GM21447 (cell line): ENCODE measurements around the gene LAMA2.

Experiments
- ATAC-seq: cut with Tn5 transposase; IDR thresholded peaks from one replicate; pipeline ENCODE4 v1.9.1; 2021; ENCODE audit not compliant: unreplicated experiment

The LAMA2 gene

DNA sequence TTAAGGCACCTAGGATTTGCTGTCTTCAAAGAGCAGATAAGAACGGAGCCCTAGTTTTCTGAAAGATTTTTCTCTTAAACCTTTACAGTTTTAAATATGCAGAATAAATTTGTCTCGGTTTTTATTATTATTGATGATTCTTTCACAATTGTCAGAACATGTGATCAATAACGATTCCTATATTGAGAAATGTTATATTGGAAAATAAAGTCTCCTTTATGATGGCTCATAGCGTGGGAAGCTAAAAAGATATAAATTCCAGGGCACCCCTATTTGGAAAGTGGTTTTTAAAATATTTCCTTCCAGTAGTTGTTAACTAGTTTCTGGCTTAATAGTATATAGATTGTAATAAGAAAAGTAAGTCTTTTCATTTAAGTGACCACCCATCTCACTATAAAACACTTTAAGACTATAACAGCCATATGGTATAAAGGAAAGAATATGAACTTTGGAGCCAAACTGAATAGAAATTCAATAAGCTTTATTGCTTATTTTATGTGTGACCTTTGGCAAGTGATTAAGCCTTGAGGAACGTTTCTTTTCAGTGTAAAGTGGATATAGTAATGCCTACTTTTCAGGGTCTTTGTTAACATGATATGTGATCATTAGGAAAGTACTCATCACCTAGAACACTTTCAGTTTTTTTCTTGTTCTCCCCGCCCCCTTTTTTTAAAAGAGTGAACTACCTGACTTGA is 369.6 kb downstream of the LAMA2 start:
- ATAC-seq = no peak

DNA sequence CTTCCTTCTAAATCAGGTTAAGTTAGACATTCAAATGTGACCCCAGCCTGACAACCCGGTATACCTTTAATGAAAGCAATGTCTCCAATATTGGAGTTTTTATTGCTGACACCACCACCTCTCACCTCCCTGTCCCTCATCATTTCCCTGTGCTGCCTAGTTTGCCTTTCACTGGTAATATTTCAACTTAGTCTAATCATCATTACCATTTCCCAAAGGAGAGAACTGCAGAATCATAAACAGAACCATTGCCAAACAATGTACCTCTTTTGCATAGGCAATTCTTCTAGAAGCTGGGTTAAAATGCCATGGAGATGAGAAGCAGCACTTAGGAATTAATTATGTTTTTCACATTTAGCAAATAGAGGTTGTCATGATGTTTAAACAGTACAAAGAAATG is 370.3 kb downstream of the LAMA2 start:
- no peak for ATAC-seq

DNA sequence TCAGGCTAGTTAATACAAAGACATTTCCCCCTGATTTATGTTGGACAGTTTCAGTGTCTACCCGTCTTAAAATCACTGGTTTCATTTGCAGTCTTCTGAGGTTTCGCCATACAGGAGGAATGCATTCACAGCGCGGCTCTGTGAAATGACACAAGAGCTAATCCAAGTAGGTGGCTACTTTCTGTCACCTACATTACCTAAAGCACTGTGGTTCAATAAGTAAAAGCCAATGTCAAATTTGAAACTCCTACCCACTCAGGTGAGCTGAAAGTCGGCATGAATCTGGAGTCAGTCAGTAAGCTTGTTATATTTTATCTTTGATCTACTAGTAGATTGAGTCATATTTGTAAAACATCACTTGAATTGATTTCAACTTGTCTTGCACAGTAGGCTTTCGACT is 370.8 kb downstream of the LAMA2 start:
- no peak for ATAC-seq

DNA sequence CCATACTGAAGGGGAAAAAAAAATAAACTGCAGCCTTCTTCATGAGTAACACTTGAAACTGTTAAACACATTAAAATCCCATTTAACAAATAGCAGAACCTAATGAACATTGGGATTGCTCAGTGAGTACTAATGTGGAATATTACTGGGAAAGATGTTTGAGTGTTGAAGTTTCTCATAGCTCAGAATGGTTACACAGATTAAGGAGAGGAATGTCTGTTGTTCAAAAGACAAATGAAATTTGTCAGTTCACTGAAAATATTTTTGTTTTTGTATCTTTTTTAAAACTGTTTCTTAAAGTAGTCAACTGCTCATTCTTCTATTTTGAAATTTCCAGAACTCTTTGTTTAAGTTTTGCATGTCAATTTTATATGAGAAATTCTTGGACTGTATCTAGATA is 374.3 kb downstream of the LAMA2 start:
- ATAC-seq = no peak

DNA sequence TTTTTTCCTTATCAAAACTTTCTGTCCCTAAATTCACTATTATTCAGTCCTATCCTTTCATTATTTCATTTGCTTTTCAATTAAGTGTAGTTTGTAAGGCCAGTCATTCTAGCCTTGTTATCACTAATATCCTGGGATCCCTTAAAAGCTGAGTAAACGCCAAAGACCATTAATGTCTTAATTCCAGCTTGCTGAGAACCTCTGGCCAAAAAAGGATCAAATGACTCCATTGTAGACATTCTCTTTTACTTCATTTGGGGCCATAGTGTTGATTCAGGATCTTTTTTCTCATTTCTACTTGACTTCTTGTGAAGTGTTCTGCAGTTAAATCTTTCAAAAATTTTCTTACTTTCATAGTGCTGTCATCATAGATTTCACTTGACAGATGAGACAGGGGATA is 379.7 kb downstream of the LAMA2 start:
- ATAC-seq = no peak

DNA sequence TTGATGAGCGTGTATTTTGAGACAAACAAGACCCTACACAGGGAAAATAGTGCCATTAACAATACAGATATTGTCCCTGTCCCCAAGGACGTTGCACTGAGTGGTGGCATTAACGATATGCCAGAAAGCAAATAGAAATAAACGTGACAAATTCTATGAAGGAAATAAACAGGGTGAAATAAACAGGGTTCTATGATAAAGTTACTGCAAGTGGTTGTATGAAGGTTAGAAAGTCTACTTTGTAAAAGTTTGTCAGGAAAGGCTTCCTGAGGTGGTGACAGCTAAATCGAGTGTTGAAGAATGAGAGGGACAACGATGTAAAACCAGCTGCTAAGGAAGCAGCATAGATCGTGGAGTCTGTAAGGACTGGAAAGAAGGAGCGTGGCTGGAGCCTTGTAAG is 380.2 kb downstream of the LAMA2 start:
- no peak for ATAC-seq

DNA sequence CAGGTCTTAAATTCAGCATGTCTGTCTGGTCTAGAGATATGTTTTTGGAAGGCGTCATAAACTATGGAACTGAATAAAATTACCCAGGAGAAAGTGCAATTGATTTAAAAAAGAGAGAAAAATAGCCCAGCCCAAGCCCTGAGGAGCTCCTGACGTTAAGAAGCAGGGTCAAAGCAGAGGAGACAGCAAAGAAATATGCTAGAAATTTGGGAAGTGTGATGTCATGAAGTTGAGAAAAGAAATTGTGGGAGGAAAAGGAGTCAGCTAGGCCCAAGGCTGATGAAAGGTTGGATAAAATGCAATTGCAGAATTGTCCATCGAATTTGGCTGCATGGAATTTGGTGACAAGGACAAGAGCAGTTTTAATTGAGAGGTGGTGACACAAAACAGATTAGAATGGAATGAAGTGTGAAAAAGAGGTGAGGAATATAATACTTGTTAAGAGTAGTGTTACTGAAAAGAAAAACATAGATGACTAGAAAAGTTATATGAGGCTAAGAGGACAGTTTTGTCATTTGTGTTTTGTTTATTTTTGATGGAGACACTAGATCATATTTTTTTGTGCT is 381.6 kb downstream of the LAMA2 start:
- no peak for ATAC-seq

DNA sequence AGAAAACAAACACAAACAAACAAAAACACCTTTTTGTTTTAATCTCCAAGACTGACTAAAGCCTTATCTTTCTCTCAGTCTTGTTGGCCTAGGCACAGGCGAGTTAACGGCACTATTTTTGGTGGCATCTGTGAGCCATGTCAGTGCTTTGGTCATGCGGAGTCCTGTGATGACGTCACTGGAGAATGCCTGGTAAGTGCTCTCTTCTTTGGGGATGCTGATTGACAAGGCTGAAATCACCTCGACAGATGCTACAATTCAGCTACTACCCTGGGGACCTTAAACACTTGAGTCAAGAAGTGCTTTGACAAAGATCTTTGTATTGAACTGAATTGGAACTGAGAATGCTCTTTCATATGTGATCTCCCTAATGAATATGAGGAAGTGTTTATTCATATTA is 384.1 kb downstream of the LAMA2 start:
- no peak for ATAC-seq

DNA sequence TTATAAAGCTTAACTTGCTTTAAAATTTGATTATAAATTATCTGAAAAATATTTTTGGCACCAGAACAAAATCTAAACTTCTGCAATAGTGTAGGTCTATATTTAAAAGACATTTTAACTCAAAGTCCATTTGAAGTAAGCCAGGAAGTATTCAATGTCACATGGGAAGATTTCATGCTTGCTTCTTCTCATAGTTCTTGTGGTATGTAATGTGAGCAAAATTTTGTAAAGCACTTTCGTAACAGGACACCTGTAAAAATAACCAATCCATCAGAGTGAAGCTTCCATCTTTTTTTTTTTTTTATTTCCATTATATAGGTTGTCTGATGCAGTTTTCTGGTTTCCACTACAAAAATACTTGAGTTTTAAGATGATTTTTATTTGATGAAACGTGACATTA is 386.1 kb downstream of the LAMA2 start:
- ATAC-seq = no peak

DNA sequence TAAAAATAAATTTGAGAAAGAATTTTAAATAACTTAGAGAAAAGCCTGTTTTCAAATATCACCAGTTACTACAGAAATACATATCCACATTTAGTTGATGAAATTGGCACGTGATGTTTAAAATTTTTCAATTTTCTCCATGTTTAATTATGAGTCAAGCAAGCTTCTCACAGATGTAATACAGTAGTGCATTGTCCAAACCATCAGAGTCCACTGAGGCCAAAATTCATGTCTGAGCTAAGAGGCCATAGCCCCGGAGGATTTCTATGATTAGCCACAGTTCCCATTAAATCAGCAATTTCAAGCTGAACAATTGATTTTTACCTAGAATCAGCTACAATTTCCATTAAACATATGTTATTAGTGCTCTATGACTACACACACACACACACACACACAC is 387.0 kb downstream of the LAMA2 start:
- no peak for ATAC-seq

DNA sequence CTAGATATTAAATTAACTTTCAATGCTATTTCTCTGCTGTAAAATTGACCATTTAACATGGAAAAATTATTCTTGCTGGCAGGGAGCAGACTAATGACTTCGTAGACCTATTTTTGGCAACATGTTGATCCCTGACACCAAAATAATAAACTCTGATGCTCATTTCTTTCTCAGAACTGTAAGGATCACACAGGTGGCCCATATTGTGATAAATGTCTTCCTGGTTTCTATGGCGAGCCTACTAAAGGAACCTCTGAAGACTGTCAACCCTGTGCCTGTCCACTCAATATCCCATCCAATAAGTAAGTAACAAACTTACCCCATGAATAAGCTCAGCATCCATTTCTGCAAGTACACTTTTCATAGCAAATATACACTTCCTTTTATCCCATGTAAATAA is 387.5 kb downstream of the LAMA2 start:
- no peak for ATAC-seq

DNA sequence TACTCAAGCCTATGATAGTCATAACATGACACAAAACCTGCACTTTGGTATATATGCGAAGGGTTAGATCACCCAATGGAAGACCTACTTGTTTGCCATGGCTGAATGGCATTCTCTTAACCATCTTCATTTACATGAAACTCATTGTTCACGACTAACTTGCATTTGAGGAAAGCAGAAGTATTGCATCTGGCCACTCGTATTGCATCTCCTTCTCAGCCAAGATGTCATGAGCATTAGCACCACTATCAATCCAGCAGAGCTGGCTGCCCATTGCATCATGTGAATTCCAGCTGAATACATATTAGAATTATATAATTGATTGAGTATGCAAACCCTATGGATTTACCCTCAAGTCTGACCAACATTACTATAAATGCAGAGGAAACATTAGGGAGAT is 390.2 kb downstream of the LAMA2 start:
- ATAC-seq = no peak

DNA sequence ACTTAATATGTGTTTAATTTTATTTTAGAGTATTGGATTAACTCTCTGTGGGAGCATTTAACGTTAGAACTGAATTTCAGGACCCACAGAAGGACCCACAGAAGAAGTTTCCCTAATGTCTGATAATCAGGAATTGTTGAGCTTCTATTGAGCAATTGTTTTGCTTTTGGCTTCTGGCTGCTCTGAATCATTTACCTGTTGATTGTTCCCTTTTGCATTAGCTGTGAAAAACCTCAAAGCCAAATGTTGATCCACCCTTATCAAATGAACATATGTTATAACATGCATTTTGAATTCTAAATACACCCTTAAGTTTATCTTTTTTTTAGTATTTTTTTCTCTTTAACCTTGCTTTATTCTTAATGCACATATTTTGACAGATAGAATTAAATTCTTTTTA is 393.5 kb downstream of the LAMA2 start:
- ATAC-seq = no peak

DNA sequence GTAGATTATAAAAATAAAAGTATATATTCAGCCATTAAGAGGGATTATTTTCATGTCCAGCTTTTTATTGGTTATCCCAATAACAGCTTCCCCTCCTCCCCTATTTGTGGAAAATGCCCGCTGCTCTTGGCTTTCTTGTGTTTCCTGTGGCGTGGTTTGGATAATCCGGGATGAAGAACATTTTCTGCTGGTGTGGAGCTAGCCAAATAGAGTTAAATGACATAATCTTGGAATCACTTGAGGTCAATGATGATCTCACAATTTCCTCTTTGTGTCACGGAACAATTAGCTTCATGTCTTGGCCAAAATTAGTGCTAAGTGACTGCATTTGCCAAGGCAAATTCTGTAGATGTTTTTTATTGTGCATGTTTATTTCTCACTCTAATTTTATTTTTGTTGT is 394.0 kb downstream of the LAMA2 start:
- ATAC-seq = no peak

DNA sequence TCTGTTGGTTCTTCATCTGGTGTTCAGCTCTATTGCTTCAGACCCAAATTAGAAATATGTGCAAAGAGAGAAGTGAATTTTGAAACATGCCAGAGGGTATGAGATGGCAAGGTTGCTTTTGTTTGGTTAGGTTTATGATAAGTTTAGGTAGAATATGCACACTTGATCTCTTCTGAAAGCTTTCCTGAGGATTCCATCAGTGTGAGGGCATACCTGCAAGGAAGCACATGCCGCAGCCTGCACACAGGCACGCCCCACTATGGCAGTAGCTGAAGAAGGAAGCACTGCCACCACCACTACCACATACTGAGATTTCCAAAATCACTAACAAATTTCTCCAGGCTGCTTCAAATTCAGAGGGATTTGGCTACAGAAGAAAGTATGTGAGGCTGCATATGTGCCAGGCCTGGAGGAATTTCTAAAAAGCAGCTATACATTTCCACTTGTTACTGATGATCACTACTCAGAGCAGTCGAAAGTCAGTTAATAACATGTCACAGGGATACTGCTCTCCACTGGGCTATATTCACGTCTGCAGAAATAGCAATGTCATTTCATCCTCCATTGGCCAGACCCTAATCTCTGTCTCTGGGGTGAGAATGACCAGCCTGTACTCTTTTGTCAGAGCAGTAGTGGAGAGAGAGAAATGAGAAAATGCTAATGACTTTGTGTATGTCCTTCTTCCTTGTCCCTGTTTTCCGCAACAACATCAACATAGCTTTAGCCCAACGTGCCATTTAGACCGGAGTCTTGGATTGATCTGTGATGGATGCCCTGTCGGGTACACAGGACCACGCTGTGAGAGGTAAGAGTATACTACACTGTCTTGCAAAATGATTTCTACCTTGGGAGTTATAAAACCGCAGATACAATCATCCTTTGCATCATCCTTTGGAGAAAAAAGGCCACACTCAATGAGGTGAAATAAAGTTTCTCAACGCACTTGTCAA is 396.7 kb downstream of the LAMA2 start:
- no peak for ATAC-seq

DNA sequence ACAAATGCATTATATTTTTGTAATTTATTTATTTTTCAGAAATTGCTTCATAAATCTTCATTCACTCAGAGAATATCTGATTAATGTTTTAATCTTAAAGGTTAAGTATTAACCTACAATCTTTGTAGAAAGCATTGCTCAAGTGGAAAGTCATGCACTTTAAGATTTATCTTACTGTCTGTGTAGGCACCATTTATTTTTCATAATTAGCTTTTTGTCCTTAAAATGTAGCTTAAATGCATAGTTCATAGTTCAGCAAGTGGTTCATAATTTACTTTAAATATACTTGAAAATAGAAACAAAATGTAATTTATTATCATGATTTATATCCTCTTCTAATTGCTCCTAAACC is 397.3 kb downstream of the LAMA2 start:
- ATAC-seq = no peak

DNA sequence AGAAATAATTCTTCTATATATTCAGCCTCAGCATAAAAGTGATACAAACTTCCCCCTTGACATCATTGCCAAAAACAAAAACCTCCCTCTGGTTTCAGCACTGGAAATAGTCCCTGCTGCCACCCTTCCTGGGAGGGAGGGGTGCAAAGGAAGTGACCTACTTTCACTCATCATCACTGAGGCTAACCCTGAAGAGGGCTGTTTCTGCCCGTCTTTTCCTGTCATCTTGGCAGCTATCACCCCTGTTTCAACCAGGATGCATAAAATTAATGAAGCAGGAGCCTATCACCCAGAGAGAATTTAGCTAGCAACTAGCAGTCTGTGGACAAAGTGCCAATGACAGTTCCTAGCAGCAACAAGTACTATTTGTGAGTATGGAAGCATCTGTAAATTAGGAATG is 397.8 kb downstream of the LAMA2 start:
- ATAC-seq = no peak

DNA sequence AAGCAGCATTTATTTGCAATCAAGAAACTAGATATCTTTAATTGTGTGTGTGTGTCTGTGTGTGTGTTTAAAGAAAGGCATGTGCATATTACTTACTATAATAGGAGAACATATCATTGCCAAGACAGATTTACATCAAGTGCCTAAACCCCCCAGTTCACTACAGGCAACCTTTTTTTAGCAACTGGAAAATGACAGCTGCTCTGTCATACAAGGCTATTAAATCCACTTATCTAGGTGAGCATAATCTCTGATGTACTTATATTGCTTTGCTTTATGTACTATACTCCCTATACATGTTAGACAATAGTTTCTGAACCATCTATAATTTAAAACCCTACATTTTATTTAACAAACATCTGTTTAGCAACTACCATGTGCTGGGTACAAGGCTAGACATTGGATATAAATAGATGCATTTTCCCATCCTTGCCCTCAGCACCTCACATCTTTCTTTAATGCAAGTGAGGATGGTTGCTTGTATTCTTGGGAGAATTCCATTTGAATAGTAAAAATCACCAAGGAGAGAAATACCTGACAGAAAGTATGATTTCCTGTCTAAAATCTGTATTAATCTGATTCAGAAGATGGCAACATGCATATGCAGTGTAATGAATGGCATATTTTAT is 398.3 kb downstream of the LAMA2 start:
- ATAC-seq = no peak

DNA sequence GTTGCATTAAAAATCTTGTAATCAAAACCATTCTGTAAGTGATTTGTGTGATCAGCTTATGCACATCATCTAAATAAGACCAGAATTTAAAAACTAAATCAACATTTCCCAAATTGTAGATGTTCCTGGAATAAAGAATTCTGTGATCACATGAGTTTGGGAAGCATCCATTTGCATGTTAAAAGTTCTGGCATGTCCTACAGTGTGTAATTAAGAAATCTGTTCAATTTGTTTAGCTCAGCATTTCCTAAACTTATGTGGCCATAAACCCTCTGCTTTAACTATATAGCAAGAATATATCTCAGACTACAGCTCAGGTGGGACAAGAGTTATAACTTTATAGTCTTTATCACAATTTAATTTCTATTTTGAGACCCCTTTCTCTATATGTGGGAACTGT is 399.1 kb downstream of the LAMA2 start:
- no peak for ATAC-seq

DNA sequence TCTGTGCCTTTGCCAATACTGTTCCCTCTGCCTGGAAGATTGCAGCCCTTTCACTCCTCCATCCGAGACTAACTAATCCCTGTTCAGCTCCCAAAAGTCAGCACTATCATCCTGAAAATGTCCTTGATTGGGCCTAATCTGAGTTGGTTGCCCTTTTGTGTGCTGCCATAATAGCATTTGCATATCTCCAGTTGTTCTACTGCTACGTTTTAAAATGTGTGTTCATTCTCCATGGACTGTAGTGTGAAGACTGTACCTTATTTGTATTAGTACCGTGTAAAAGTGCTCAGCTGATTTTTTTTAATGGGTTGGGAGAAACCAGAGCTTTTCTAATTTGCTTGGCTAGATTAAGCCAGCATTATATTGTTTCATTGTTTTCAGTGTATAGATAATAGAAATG is 401.3 kb downstream of the LAMA2 start:
- no peak for ATAC-seq

DNA sequence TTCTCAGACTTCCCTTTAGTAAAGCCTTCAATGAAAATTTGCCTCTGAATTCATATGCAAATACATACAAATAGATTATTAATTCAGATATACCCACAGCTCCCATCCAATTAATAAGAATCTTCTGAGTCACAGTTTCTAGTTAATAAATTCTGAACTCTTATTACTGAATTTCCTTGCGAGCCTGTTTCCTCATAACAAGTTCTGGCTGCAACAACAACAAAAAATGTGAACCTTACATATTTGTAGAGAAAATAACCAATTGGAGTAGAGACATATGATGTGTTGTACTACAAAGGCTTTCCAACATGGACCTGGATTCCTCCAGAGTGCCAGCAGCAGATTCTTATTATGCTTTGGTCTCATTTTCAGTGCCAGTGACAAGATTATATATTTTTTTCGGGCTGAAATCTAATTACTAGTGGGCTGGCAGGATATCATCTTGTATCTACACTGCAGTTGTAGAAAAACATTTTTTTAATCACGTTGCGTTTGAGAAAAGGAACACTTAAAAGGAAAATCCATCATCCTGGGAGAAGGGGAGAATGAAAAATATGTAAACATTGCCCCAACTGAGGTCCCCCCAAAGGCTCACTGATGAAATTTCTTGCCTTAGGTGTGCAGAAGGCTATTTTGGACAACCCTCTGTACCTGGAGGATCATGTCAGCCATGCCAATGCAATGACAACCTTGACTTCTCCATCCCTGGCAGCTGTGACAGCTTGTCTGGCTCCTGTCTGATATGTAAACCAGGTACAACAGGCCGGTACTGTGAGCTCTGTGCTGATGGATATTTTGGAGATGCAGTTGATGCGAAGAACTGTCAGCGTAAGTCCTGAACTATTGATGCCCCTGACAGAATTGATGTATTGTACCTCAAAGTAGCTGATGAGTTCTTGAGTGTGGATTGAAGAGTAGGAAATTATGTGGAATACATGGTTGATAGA is 404.6 kb downstream of the LAMA2 start:
- no peak for ATAC-seq
